GM21381 (cell line): ENCODE results near the gene SH3TC1.

ENCODE experiments used
- ATAC-seq: cut with Tn5 transposase; IDR thresholded peaks from one replicate; pipeline ENCODE4 v1.9.1; 2021; ENCODE audit warnings: mild to moderate bottlenecking, moderate library complexity; ENCODE audit not compliant: unreplicated experiment

The SH3TC1 gene

DNA sequence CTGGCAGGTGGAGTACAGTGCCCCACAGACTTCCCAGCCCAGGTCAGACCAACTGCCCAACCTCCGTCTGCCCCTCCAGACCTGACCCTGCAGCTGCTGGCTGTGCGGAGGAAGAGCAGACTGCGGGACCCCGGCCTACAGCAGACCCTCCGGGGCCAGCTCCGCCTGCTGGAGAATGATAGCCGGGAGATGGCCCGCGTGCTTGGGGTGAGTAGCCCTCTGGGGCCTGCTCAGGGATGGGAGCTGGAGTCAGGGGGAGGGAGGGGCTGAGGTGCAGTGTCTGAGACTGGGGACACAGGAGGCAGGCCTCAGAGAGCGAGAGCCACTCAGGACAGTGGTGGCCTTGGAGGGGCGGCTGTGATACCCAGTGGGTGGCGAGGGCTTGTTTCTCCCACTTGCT, 13.5 kb downstream of the SH3TC1 start:
- ATAC-seq = no peak

DNA sequence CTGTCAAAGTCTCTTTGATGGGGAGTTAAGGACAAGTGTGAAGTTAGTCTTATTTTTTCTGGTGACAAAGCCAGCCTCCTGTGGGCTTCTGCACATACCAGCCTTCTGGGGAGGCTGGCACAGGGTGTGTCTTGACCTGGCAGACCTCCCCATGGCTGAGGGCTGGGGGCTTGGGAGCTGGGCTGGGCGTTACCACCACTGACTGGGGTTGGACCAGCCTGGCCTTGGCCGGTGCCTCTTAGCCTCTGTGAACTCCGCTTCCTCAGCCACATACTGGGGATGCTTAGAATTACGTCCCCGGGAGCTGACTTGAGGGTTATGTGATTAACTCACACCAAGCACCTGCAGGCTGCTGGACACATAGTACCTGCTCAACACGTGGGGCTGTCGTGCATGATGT, 14.0 kb downstream of the SH3TC1 start:
- no peak for ATAC-seq

DNA sequence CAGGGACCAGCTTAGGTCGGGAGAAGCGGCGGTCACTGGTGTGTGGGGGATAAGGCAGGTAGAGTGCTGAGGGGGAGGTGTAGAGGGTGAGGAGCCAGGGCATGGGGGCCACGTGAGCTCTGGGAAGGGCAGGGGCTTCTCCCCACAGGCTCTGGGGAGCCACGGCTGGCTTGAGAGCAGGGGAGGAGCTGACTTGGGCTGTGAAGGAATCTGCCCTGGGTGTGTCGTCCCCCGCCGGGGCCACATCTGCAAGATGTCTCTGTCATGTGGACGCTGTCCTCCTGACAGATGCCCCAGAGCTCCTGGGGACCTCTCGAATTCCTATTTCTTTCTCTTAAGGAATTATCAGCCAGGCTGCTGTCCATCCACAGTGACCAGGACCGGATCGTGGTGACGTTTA, 15.0 kb downstream of the SH3TC1 start:
- no peak for ATAC-seq

DNA sequence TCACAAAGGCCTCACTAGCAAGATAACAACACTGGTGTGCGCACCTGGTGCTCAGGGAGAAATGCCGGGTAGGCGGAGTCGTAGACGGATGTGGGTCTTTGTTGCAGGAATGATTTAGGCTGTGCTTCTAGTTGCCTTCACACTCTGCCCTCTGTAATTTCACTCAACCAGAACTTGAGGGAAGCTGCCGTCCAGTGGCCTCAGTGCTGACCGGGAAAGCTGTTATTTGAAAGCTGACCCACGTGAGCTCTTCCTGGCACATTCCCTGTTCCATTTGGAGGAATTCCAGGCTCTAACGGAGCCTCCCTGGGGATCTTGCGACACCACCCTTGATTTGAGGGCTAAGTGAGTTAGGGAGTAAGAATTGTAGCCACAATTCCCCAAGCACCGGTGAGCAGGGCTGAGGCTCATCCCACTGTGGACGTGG, 15.9 kb downstream of the SH3TC1 start:
- no peak for ATAC-seq

DNA sequence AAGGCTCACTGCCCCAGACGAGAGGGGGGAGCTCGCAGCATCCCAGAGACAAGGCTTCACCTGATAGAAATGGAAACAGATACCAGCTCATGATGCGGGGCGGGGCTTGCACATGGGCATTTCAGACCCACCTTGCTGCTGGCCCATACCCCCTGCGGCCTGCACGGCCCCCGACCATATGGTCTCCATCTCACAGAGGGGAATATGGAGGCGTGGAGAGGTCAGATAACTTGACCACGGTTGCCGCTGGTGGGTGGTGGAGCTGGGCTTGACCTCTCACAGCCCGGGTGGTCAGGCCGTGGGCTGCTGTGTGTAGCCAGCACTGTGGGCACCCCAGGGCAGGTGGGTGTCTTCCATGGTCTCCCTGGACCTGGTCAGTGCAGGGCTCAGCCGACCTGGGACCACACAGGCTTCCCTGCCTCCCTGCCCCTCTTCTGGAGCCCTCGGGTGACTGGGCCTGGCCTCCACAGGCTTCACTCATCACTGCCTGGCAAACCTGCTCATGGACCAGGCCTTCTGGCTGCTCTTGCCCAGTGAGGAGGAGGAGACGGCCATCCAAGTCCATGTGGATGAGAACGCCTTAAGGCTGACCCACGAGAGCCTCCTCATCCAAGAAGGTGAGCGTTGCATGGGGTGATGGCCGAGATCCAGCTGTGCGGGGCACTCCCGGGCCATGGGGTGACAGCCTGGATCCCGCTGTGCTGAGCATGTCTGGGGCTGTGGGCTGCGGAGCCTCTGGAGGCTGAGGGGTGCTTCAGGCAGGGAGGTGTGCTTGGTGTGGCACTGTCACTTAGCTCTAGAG, 16.8 kb downstream of the SH3TC1 start:
- ATAC-seq = no peak

DNA sequence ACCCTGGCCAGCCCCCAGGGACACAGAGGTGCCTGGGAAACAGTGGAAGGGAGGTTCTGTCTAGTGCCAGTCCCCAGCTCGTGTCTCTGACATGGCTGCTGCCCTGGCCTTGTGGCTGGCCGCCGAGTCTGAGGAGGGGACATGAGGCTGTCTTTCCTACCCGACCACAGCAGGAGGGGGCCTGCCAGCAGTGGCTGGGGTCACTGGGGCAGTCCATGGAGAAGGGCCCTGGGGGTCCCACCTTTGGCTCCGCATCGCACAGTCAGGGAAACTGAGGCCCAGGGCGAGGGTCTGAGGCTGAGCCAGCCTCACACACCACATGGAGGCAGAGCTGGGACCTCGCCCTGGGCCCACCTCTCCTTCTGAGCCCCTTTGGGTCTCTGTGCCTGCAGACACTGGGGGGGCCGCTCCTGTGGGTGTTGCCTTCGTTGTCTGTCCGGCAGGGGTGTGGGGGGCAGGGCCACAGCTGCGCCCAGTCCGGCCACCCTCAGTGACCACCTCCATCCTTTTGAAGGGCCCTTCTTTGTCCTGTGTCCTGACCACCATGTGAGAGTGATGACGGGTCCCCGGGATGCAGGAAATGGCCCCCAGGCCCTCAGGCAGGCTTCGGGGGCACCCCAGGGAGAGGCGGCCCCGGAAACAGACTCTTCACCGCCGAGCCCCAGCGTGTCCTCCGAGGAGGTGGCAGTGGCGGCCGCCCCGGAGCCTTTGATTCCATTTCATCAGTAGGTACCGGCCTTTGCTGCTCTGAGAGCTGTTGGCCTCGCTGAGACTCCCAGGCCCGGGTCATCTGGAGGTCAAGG, 17.6 kb downstream of the SH3TC1 start:
- no peak for ATAC-seq

- no peak for ATAC-seq
Measured at GRCh38 chr4:8217246-8217511, 18.1 kb downstream of the SH3TC1 start.

DNA sequence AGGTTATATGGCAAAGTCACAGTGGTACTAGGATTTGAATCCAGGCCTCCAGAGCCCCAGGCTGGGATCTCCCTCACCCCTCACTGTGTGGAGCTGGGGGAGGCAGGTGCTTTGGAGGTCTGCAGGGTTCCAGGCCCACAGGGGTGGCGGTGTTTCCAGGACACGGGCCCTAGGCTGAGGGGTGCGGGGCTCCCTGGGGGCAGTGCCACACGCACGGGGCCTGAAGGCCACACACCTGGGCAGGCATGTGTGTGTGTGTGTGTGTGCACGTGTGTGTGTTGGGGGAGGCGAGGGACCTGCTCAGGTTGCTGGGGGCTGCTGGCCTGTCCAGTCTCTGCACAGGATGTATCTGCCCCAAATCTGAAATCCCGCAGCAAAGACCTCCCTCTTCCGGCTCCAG, 18.8 kb downstream of the SH3TC1 start:
- ATAC-seq = no peak

DNA sequence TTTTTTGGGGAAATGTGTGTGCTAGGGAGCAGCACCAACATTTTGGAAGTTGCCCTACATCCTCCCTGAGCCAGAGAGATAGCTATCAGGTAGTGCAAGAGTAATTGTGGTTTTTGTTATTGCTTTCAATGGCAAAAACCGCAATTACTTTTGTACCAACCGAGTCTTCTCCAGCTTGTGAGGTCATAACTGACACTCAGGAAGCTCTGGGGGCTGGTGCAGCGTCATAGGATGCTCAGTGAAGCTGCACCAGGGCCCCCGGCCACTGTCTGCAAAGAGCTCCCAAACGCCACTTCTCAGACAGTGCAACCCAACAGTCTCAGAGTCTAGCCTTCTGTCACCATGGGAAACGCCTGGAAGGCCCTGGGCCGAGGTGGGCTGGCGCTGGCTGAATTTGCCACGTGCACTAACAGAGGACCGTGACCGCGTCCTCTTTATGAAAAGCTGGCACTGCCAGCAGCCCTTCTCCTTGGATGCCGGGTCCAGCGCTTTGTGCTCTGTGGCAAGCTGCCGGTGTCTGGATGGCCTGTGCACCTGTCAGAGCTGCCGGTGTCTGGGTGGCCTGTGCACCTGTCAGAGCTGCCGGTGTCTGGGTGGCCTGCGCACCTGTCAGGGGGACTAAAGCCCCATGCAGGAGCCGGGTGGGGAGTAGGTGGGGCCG, 19.4 kb downstream of the SH3TC1 start:
- no peak for ATAC-seq

DNA sequence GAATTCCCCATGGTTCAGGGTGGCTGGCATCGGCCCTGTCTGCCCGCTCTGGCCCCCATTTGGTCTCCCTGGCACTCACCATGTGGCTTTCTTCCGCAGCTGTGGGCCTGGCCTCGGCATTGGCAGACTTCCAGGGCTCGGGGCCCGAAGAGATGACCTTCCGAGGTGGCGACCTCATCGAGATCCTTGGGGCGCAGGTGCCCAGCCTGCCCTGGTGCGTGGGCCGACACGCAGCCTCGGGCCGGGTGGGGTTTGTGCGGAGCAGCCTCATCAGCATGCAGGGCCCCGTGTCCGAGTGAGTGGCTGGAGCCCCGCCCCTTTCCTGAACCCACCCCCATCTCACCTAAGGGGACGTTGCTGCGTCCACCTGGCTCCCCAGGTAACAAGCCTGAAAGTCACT, 20.1 kb downstream of the SH3TC1 start:
- ATAC-seq = no peak

DNA sequence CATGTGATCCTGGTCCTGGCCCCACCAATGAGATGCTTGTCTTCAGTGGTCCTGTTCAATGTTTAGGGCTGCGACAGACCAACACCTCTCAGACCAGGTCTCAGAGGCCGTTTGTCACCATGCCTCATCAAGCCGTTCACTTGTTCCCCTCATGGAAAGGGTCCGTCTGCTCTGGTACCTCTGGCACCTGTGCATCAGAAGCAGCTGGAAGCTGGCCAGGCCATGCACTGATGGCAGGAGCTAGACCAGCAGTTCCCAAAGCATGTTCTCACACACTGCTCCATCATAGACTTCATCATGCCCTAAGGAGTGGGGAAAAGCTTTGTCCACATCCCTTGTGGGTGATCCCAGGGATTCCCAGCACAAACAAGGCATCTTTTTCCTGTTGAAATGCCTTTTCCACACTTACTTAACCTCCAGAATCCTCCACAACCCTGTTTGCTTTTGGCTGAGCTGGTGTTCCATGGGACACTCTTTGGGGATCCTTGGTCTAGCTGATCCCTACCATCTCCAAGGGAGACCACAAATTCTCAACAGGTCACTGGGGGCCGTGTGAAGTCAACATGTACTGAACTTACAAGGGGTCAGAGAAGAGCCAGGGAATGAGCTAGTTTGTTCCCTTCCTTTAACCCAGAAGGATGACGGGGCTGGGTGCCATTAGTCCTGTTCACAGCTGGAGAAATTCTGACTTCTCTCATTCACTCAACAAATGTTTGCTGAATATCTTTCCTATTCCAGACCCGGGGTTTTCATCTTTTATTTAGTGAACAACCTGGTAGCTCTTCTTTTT, 21.8 kb downstream of the SH3TC1 start:
- ATAC-seq = no peak

DNA sequence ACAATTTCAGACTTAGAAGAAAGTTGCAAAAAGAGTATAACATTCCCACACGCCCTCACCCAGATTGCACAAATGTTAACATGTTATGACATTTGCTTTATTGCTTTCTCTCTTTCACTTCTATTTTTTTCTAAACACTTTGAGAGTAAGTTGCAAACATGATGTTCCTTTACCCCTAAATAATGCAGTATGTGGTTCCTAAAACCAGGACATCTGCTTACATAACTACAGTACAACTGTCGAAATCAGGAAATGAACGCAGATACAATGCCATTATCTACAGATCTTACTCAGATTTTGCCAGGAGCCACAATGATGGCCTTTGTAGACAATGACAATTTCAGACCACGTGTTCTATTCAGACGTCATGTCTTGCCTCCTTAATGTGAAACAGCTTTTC, 22.4 kb downstream of the SH3TC1 start:
- no peak for ATAC-seq

DNA sequence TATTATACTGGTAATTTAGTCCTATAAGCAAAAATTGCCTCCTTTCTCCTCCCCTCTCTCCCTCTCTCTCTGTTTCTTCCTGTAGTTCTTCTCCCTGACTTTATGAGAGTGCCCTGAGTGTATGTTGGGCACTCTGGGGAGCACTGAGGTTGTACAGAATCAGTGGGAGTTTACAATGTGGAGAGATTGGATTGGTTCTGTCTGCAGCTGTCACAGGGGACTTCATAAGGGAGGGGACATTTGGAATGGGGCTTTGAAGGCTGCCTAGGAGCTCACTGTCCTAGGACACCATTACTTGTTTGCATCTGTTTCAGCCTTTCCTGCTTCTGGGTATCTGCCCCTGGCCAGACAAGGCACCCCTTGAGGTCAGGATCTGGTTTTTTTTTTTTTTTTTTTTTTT, 22.9 kb downstream of the SH3TC1 start:
- ATAC-seq = no peak

DNA sequence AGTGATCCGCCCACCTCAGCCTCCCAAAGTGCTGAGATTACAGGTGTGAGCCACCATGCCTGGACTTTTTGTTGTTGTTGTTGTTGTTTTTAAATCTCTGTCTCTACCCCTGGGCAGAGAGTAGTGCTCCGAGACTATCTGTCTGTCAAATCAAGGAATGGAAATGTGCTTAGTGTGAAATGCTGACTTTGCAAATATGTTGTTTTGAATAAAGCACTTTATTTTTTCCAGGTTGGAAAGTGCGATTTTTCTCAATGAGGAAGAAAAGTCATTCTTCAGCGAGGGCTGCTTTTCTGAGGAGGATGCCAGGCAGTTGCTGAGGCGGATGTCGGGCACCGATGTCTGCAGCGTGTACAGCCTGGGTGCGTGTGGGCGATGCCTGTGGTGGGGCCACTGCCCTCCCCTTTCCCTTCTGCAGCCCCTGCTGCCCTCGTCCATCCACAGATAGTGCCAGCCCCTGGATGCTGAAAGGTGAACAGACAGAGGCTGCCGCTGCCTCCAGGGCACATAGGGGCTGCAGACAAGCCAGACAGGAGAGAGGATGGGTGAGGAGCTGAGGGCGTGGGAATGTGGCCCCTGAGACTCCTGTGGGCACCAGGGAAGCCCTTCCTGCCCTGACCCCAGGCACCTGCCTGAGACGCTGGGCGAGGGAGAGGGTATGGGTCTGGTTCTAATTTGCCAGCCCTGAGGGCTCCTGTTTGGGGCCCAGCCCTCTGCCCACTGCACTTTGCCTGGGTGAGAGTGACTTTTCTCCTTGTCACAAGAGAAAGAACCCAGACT, 23.7 kb downstream of the SH3TC1 start:
- no peak for ATAC-seq

GRCh38 chr4:8224267-8224974, 25.3 kb downstream of the SH3TC1 start:
- no peak for ATAC-seq

GRCh38 chr4:8224975-8225625, 26.0 kb downstream of the SH3TC1 start:
- ATAC-seq = no peak

- ATAC-seq = no peak
Measured at GRCh38 chr4:8225706-8226443, 26.8 kb downstream of the SH3TC1 start.

GRCh38 chr4:8227201-8227770, 28.2 kb downstream of the SH3TC1 start:
- no peak for ATAC-seq
